Calu3 (cell line): ENCODE results near the gene METTL27. TPM values are rescaled to one million over a fixed set of nuclear protein-coding genes. Genes with fewer than 3 reads are reported as not detected.

Experiments used
- BruUV-seq: library from RNA; stranded (reverse); fragments of 400-500 nt; replicated peaks from 2 replicates; lab custom pipeline; 2021; lab: Mats Ljungman, UMichigan
- CTCF ChIA-PET: fragments of 300-600 bp; sonication (Branson Sonifier 250); formaldehyde crosslinking; loops from one replicate; lab custom pipeline; 2022; ENCODE audit warnings: antibody characterized with exemption; lab: Charles Lee
- DNase-seq: peaks from one replicate; pipeline ENCODE4 v3.0.0; 2022
- H3K27ac Mint-ChIP-seq: one replicate; pipeline ENCODE4 v1.8.0; 2022; ENCODE audit warnings: mixed read lengths; ENCODE audit not compliant: unreplicated experiment
- H3K27me3 Mint-ChIP-seq: one replicate; pipeline ENCODE4 v1.8.0; 2022; ENCODE audit warnings: mixed read lengths; ENCODE audit not compliant: unreplicated experiment
- H3K36me3 Mint-ChIP-seq: one replicate; pipeline ENCODE4 v1.8.0; 2022; ENCODE audit warnings: mild to moderate bottlenecking, moderate library complexity, mixed read lengths; ENCODE audit not compliant: insufficient read depth, unreplicated experiment
- H3K4me1 Mint-ChIP-seq: one replicate; pipeline ENCODE4 v1.8.0; 2022; ENCODE audit warnings: mild to moderate bottlenecking, low read depth, mixed read lengths; ENCODE audit not compliant: unreplicated experiment
- H3K4me3 Mint-ChIP-seq: one replicate; pipeline ENCODE4 v1.8.0; 2022; ENCODE audit warnings: mild to moderate bottlenecking, low read depth, moderate library complexity, mixed read lengths; ENCODE audit not compliant: unreplicated experiment
- H3K9me3 Mint-ChIP-seq: one replicate; pipeline ENCODE4 v1.8.0; 2022; ENCODE audit warnings: low read depth, mixed read lengths; ENCODE audit not compliant: unreplicated experiment
- CTCF ChIP-seq: fragments of 200-600 bp; IDR thresholded peaks from one replicate; pipeline ENCODE4 v1.8.0; 2022; ENCODE audit warnings: antibody characterized with exemption; ENCODE audit not compliant: unreplicated experiment
- intact Hi-C: fragments of 100-400 bp; cut with micrococcal nuclease; formaldehyde crosslinking; loops from one replicate; pipeline ENCODE4 v1.10.0; 2022; ENCODE audit not compliant: unreplicated experiment
- total RNA-seq: library from RNA; stranded (reverse); gene quantifications from 2 replicates; pipeline ENCODE4 v1.2.3, GENCODE V29; 2022

Gene METTL27
- total RNA-seq, 1 experiment from 2014 or later = 14.3 TPM

- TSS peak; percentile 48 for BruUV-seq
- peak; percentile 91 for DNase-seq
These were observed 14.7 kb downstream of the METTL27 start for GRCh38 chr7:73827567-73828106.

GRCh38 chr7:73824986-73825385 lies 17.3 kb downstream of the METTL27 start:
- peaks cover 69% of the 10 kb centered on the region for H3K4me1 Mint-ChIP-seq
- H3K4me3 Mint-ChIP-seq = peak overlapping the region; percentile 41
- intact Hi-C loops = no loop called here
- TF ChIP-seq CTCF = no peak
- BruUV-seq = no TSS peak
- CTCF ChIA-PET = interaction anchor here (0.6 to 1.2 kb wide), 3 partner anchors 18 to 26 kb away, joined by 3 to 4 read pairs (median 3); partner anchors contain the start of gene METTL27
- no peaks in the 10 kb centered on the region for H3K9me3 Mint-ChIP-seq
- DNase-seq = peak; percentile 67
- no peaks in the 10 kb centered on the region for H3K27me3 Mint-ChIP-seq
- H3K36me3 Mint-ChIP-seq = peaks cover 22% of the 10 kb centered on the region
- H3K27ac Mint-ChIP-seq = peak overlapping the region; percentile 64

More at GRCh38 chr7:73827567-73828106, 14.7 kb downstream of the METTL27 start:
- H3K9me3 Mint-ChIP-seq = no peaks in the 10 kb centered on the region
- H3K4me3 Mint-ChIP-seq = peak overlapping the region; percentile 45
- H3K27me3 Mint-ChIP-seq = no peaks in the 10 kb centered on the region
- H3K4me1 Mint-ChIP-seq = peaks cover 58% of the 10 kb centered on the region
- H3K27ac Mint-ChIP-seq = peak overlapping the region; percentile 92
- intact Hi-C loops = no loop called here
- CTCF ChIA-PET = interaction anchor here (0.6 to 1.5 kb wide), 4 partner anchors 58 to 85 kb away, joined by 3 to 4 read pairs (median 4); partner anchors contain the start of gene CLDN3
- H3K36me3 Mint-ChIP-seq = peaks cover 47% of the 10 kb centered on the region
- TF ChIP-seq CTCF = no peak

GRCh38 chr7:73823873-73824592 lies 18.3 kb downstream of the METTL27 start:
- Mint-ChIP-seq H3K4me1 (peaks cover 60% of the 10 kb centered on the region), H3K27ac (no peak overlapping the region), H3K36me3 (peaks cover 16% of the 10 kb centered on the region), H3K9me3 (no peaks in the 10 kb centered on the region), H3K4me3 (no peak overlapping the region), H3K27me3 (no peaks in the 10 kb centered on the region)
- TF ChIP-seq CTCF = no peak
- no peak for DNase-seq
- BruUV-seq = no TSS peak
- CTCF ChIA-PET = interaction anchor here (1.0 to 1.2 kb wide), 2 partner anchors 18 to 27 kb away, joined by 3 read pairs; partner anchors contain the start of gene METTL27
- intact Hi-C loops = no loop called here

GRCh38 chr7:73823257-73823656 lies 19.1 kb downstream of the METTL27 start:
- no peak for DNase-seq
- no TSS peak for BruUV-seq
- peaks cover 54% of the 10 kb centered on the region for H3K4me1 Mint-ChIP-seq
- no peaks in the 10 kb centered on the region for H3K27me3 Mint-ChIP-seq
- CTCF ChIA-PET = interaction anchor here (0.9 to 1.2 kb wide), 3 partner anchors 14 to 55 kb away, joined by 3 to 5 read pairs (median 3); partner anchors contain the start of gene CLDN3
- peaks cover 13% of the 10 kb centered on the region for H3K36me3 Mint-ChIP-seq
- intact Hi-C loops = no loop called here
- peak overlapping the region; percentile 12 for H3K4me3 Mint-ChIP-seq
- peak overlapping the region; percentile 79 for H3K27ac Mint-ChIP-seq
- H3K9me3 Mint-ChIP-seq = no peaks in the 10 kb centered on the region
- no peak for TF ChIP-seq CTCF
